HepG2 (cell line): ENCODE results near the gene CEMP1. TPM values are rescaled to one million over a fixed set of nuclear protein-coding genes. Genes with fewer than 3 reads are reported as not detected.
A peak's percentile ranks its signal among the peaks of the same experiment; 100 is the strongest.

ENCODE experiments used
- ATAC-seq: fragments of 200-7000 bp; cut with Tn5 transposase; 3 replicates; pipeline ENCODE4 v1.9.1; 2020; ENCODE audit warnings: mild to moderate bottlenecking, moderate library complexity
- BruUV-seq: library from RNA; stranded (reverse); fragments of 400-500 nt; replicated peaks from 2 replicates; lab custom pipeline; 2021; lab: Mats Ljungman, UMichigan
- CTCF ChIA-PET: fragments of 300-600 bp; formaldehyde crosslinking; extraction: SDS; loops from one replicate; lab custom pipeline; 2021; ENCODE audit warnings: low total read pairs, inconsistent platforms, low intra/inter-chr PET ratio; lab: Yijun Ruan, JAX
- POLR2A ChIA-PET: fragments of 350-600 bp; sonication (Branson Sonifier 250); formaldehyde crosslinking; loops from one replicate; lab custom pipeline; 2020; ENCODE audit warnings: antibody characterized with exemption, inconsistent platforms; lab: Yijun Ruan, JAX
- DNase-seq: peaks from one replicate; pipeline ENCODE4 v3.0.0-alpha.2; 2015; ENCODE audit warnings: low spot score
- FAIRE-seq: peaks from 3 replicates; lab custom pipeline; 2011; peaks lifted over from hg19 to GRCh38; lab: Jason Lieb, UNC
- H2AFZ ChIP-seq: one replicate; pipeline ENCODE4 v1.6.1; 2011; ENCODE audit warnings: low read length, inconsistent platforms
- H3K27ac ChIP-seq: fragments of 300-600 bp; 3 replicates; pipeline ENCODE4 v1.8.0; 2011; ENCODE audit warnings: mixed run types, mild to moderate bottlenecking, mixed read lengths, low read length, inconsistent platforms; ENCODE audit not compliant: insufficient read depth; ENCODE audit errors: extremely low read length
- H3K27me3 ChIP-seq, 2 experiments: fragments of 200-600 bp in 1 of 2; 2 replicates in 1 of 2; 3 replicates in 1 of 2; pipeline versions ENCODE4 v1.6.0 to v1.8.0; 2011; ENCODE audit warnings: low read length in 2 of 2, mild to moderate bottlenecking in 2 of 2, moderate library complexity in 2 of 2, inconsistent platforms in 1 of 2; ENCODE audit not compliant: insufficient read depth in 2 of 2, control insufficient read depth in 1 of 2
- H3K36me3 ChIP-seq, 2 experiments: fragments of 200-600 bp in 1 of 2; replicated peaks in 1 of 2; 2 replicates in 1 of 2; 3 replicates in 1 of 2; pipeline versions ENCODE4 v1.5.1 to v1.8.0; 2011; ENCODE audit warnings: low read length in 2 of 2, inconsistent platforms in 1 of 2; ENCODE audit not compliant: insufficient read depth in 2 of 2, control insufficient read depth in 1 of 2
- H3K4me1 ChIP-seq: 2 replicates; pipeline ENCODE4 v1.5.1; 2012; ENCODE audit warnings: low read length, inconsistent platforms; ENCODE audit not compliant: insufficient read depth
- H3K4me2 ChIP-seq: 2 replicates; pipeline ENCODE4 v1.6.0; 2011; ENCODE audit warnings: low read depth, low read length, inconsistent platforms
- H3K4me3 ChIP-seq, 3 experiments: fragments of 200-600 bp in 1 of 3; sonication (generic), shearing (Covaris generic) in 1 of 3; replicated peaks in 1 of 3; 2 replicates each; pipeline ENCODE4 v1.5.1; 2011 to 2016; ENCODE audit warnings: low read length in 3 of 3, inconsistent platforms in 2 of 3, low read depth in 2 of 3, mild to moderate bottlenecking in 2 of 3, control low read depth in 1 of 3, mixed read lengths in 1 of 3; ENCODE audit not compliant: insufficient read depth in 1 of 3
- H3K79me2 ChIP-seq: one replicate; pipeline ENCODE4 v1.6.1; 2011; ENCODE audit warnings: low read length, inconsistent platforms; ENCODE audit not compliant: insufficient read depth
- H3K9ac ChIP-seq: 2 replicates; pipeline ENCODE4 v1.6.0; 2011; ENCODE audit warnings: mild to moderate bottlenecking, low read depth, low read length, inconsistent platforms; ENCODE audit not compliant: insufficient read depth
- H3K9me3 ChIP-seq: 2 replicates; pipeline ENCODE4 v1.5.1; 2012; ENCODE audit warnings: mild to moderate bottlenecking, low read length
- H4K20me1 ChIP-seq: 2 replicates; pipeline ENCODE4 v1.6.0; 2011; ENCODE audit warnings: inconsistent platforms, mild to moderate bottlenecking, low read length, moderate library complexity; ENCODE audit not compliant: insufficient read depth
- AGO2 ChIP-seq: fragments of 200-400 bp; formaldehyde crosslinking; optimal IDR thresholded peaks from 2 replicates; pipeline ENCODE3; 2017; ENCODE audit warnings: mild to moderate bottlenecking, low read depth, low read length, moderate library complexity
- EZH2 ChIP-seq: conservative IDR thresholded peaks from 2 replicates; pipeline ENCODE4 v1.6.1; 2012; ENCODE audit warnings: mild to moderate bottlenecking, low read depth, low read length, moderate library complexity
- GABPB1 ChIP-seq: IDR thresholded peaks from 2 replicates; pipeline ENCODE4 v1.6.1; 2016; ENCODE audit warnings: mild to moderate bottlenecking, missing genetic modification reagents, moderate library complexity, missing compliant biosample characterization
- ISL2 ChIP-seq: sonication (generic); formaldehyde crosslinking; IDR thresholded peaks from 2 replicates; pipeline ENCODE4 v1.5.0; 2020; ENCODE audit warnings: missing genetic modification reagents
- KDM2A ChIP-seq: sonication (generic); formaldehyde crosslinking; IDR thresholded peaks from 2 replicates; pipeline ENCODE4 v1.4.0; 2020; ENCODE audit warnings: low read depth, missing genetic modification reagents, borderline replicate concordance
- MTA3 ChIP-seq: sonication (generic); formaldehyde crosslinking; IDR thresholded peaks from 2 replicates; pipeline ENCODE4 v1.4.0; 2020; ENCODE audit warnings: missing genetic modification reagents
- NPAS2 ChIP-seq: sonication (generic); formaldehyde crosslinking; IDR thresholded peaks from 2 replicates; pipeline ENCODE4 v1.8.0; 2022; ENCODE audit warnings: mild to moderate bottlenecking, missing genetic modification reagents, borderline replicate concordance
- SP2 ChIP-seq: sonication (generic); formaldehyde crosslinking; IDR thresholded peaks from 2 replicates; pipeline ENCODE4 v1.5.1; 2020; ENCODE audit warnings: mild to moderate bottlenecking, missing genetic modification reagents
- SP5 ChIP-seq: IDR thresholded peaks from 2 replicates; pipeline ENCODE4 v1.6.1; 2016; ENCODE audit warnings: low read depth, borderline replicate concordance
- ZBTB10 ChIP-seq: sonication (generic); formaldehyde crosslinking; IDR thresholded peaks from 2 replicates; pipeline ENCODE4 v1.4.0; 2020; ENCODE audit warnings: missing genetic modification reagents, borderline replicate concordance
- ZBTB39 ChIP-seq: sonication (generic); formaldehyde crosslinking; IDR thresholded peaks from 2 replicates; pipeline ENCODE4 v1.5.0; 2020; ENCODE audit warnings: missing genetic modification reagents
- ZNF143 ChIP-seq: sonication (generic); formaldehyde crosslinking; IDR thresholded peaks from 2 replicates; pipeline ENCODE4 v1.4.0; 2020; ENCODE audit warnings: missing genetic modification reagents
- ZNF232 ChIP-seq: sonication (generic); formaldehyde crosslinking; IDR thresholded peaks from 2 replicates; pipeline ENCODE4 v1.4.0; 2020; ENCODE audit warnings: missing genetic modification reagents, borderline replicate concordance
- ZNF709 ChIP-seq: sonication (generic); formaldehyde crosslinking; IDR thresholded peaks from 2 replicates; pipeline ENCODE4 v1.5.0; 2020; ENCODE audit warnings: mild to moderate bottlenecking, missing genetic modification reagents
- ZNF891 ChIP-seq: sonication (generic); formaldehyde crosslinking; IDR thresholded peaks from 2 replicates; pipeline ENCODE4 v1.5.0; 2020; ENCODE audit warnings: mild to moderate bottlenecking, missing genetic modification reagents
- WGBS: methylation state at CpG from one replicate; pipeline ENCODE4 v1.1.6; 2017; ENCODE audit warnings: low lambda C conversion rate; 5-methylcytosine and 5-hydroxymethylcytosine counted together
- in situ Hi-C: cut with HindIII; loops from 2 replicates; pipeline ENCODE4 v1.10.0; 2017; ENCODE audit warnings: low pct_unique_long_range_greater_than_20kb; ENCODE audit not compliant: extremely low pct_ligation_motif_present
- intact Hi-C: fragments of 100-400 bp; cut with micrococcal nuclease; formaldehyde crosslinking; loops from one replicate; pipeline ENCODE4 v1.10.0; 2022; ENCODE audit not compliant: unreplicated experiment
- polyA plus RNA-seq, 8 experiments: library from polyadenylated mRNA; depleted of rRNA in 3 of 8; stranded (reverse) in 7 of 8; unstranded in 1 of 8; fragments of >200 nt; fragmentation: Illumina TruSeq in 4 of 8; extraction: Trizol in 4 of 8; gene quantifications; 2 replicates each; pipeline versions ENCODE4 v1.2.1 to v1.2.3, GENCODE V29; 2011 to 2016; ENCODE audit warnings: low read depth in 4 of 8, missing spikeins in 1 of 8, mixed read lengths in 1 of 8; ENCODE audit not compliant: insufficient read depth in 1 of 8
- total RNA-seq, 5 experiments: library from RNA; depleted of rRNA; stranded (reverse); fragments of >200 nt; fragmentation: Illumina TruSeq; extraction: Trizol; gene quantifications; 2 replicates each; pipeline ENCODE4 v1.2.3, GENCODE V29; 2016; ENCODE audit warnings: low read depth in 1 of 5

CEMP1 gene
- total and polyA plus RNA-seq, 2 of the 13 experiments (the other 11 are each of a cell fraction or from before 2014, with no cell fraction given), result not detected

- no peak for TF ChIP-seq ZBTB39 (CRISPR knock-in tag)
- TF ChIP-seq ZNF709 (CRISPR knock-in tag), result 0 out of 2 replicates have a peak, but pooled peaks have one; percentile 66
- peak; percentile 87 for TF ChIP-seq GABPB1 (CRISPR knock-in tag)
- no peak for TF ChIP-seq ZNF143 (CRISPR knock-in tag)
These were observed 6.5 kb upstream of the CEMP1 start, which contains the start of gene PDPK1 (continued) for GRCh38 chr16:2537451-2538379.

GRCh38 chr16:2535625-2536013 is 4.4 kb upstream of the CEMP1 start:
- no peaks in the 10 kb centered on the region for H3K27me3 ChIP-seq
- H3K27ac ChIP-seq, result peak overlapping the region; percentile 63
- ChIA-PET POLR2A (interaction anchor here (1.0 to 3.0 kb wide), 5 partner anchors 11 to 61 kb away, joined by 4 to 17 read pairs (median 4); partner anchors contain the start of genes AMDHD2, ATP6V0C and TBC1D24), CTCF (no interaction called here)
- BruUV-seq, result no TSS peak
- H3K36me3 ChIP-seq, result peaks cover 0 to 3% of the 10 kb centered on the region in 2 experiments; a peak in 1 of 5 replicates
- H3K4me3 ChIP-seq, result peak overlapping the region; percentile 12 to 56 (median 40); a peak in 4 of 6 replicates
- peak overlapping the region; percentile 44; the same call in 1 of the 2 replicates for H3K9ac ChIP-seq
- FAIRE-seq (no peak), DNase-seq (no peak), ATAC-seq (no peak)
- H4K20me1 ChIP-seq, result 0 out of 2 replicates have a peak, but pooled peaks cover 3% of the 10 kb centered on the region
- in situ Hi-C loops, result no loop called here
- H3K79me2 ChIP-seq, result peaks cover 18% of the 10 kb centered on the region
- intact Hi-C loops, result no loop called here
- peak overlapping the region; percentile 68 for H3K4me2 ChIP-seq
- peaks cover 71% of the 10 kb centered on the region for H3K4me1 ChIP-seq
- 23% methylated on average over 8 of the region's 9 CpGs for WGBS
- no peak overlapping the region for H2AFZ ChIP-seq
- no peaks in the 10 kb centered on the region for H3K9me3 ChIP-seq
- TF ChIP-seq ISL2 (0 out of 2 replicates have a peak, but pooled peaks have one; percentile 22), SP5 (CRISPR knock-in tag) (no peak), KDM2A (CRISPR knock-in tag) (no peak), SP2 (CRISPR knock-in tag) (no peak), EZH2 (no peak), NPAS2 (CRISPR knock-in tag) (no peak), ZNF232 (CRISPR knock-in tag) (peak; percentile 44; the same call in 1 of the 2 replicates), ZNF891 (CRISPR knock-in tag) (no peak), MTA3 (CRISPR knock-in tag) (no peak), AGO2 (no peak), ZBTB10 (0 out of 2 replicates have a peak, but pooled peaks have one; percentile 20)
